ENCODE data around the gene GLDC. TPM values are rescaled to one million over a fixed set of nuclear protein-coding genes. Genes with fewer than 3 reads are reported as not detected.
A peak's percentile ranks its signal among the peaks of the same experiment; 100 is the strongest.

The GLDC gene
- total and polyA plus RNA-seq, 8 donors = 0.41 to 8.1 (median 3.3) TPM

GRCh38 chr9:6687180-6687579 is 41.7 kb upstream of the GLDC start:
- TF ChIP-seq CTCF (IDR thresholded peaks at IDR 0.05) = no peak
- no peak overlapping the region for H3K4me3 ChIP-seq
- ATAC-seq (no peak), DNase-seq (no peak)
- intact Hi-C loops (cut with DNase I) = no loop called here
- H3K9me3 ChIP-seq = no peaks in the 10 kb centered on the region
- peaks cover 0 to 12% of the 10 kb centered on the region in 2 donors for H3K4me1 ChIP-seq
- H3K27ac ChIP-seq = no peak overlapping the region
- H3K36me3 ChIP-seq = no peaks in the 10 kb centered on the region
- no peaks in the 10 kb centered on the region for H3K27me3 ChIP-seq

- H3K27me3 ChIP-seq = no peaks in the 10 kb centered on the region
- ATAC-seq (no peak), DNase-seq (peak in 1 of 4 donors; percentile 26)
- intact Hi-C loops (cut with DNase I) = no loop called here
- no peaks in the 10 kb centered on the region for H3K9me3 ChIP-seq
- no peak for TF ChIP-seq CTCF (IDR thresholded peaks at IDR 0.05)
- no peak overlapping the region for H3K4me3 ChIP-seq
- no peak overlapping the region for H3K27ac ChIP-seq
- no peaks in the 10 kb centered on the region for H3K36me3 ChIP-seq
- peaks cover 0 to 12% of the 10 kb centered on the region in 2 donors for H3K4me1 ChIP-seq
These were observed 40.9 kb upstream of the GLDC start for GRCh38 chr9:6686396-6686795.

GRCh38 chr9:6681957-6682501 is 36.5 kb upstream of the GLDC start:
- H3K9me3 ChIP-seq = no peaks in the 10 kb centered on the region
- H3K27me3 ChIP-seq = no peaks in the 10 kb centered on the region
- peak in 1 of 4 donors; percentile 8 for DNase-seq
- no peaks in the 10 kb centered on the region for H3K36me3 ChIP-seq
- peak overlapping the region; percentile 98 for H3K27ac ChIP-seq
- TF ChIP-seq CTCF (IDR thresholded peaks at IDR 0.05) = no peak
- ATAC-seq = no peak
- peaks cover 0 to 20% of the 10 kb centered on the region in 2 donors for H3K4me1 ChIP-seq
- intact Hi-C loops (cut with DNase I) = no loop called here
- H3K4me3 ChIP-seq = peak overlapping the region; percentile 70 to 72

GRCh38 chr9:6681147-6681956 is 35.8 kb upstream of the GLDC start:
- ATAC-seq = peak; percentile 96

More at GRCh38 chr9:6681147-6681956, 35.8 kb upstream of the GLDC start:
- Histone ChIP-seq H3K27ac (peak overlapping the region; percentile 98), H3K27me3 (no peaks in the 10 kb centered on the region), H3K4me3 (peak overlapping the region; percentile 70 to 72), H3K4me1 (peaks cover 0 to 20% of the 10 kb centered on the region in 2 donors), H3K36me3 (no peaks in the 10 kb centered on the region), H3K9me3 (no peaks in the 10 kb centered on the region)
- no peak for TF ChIP-seq CTCF (IDR thresholded peaks at IDR 0.05)
- intact Hi-C loops (cut with DNase I) = no loop called here
- DNase-seq = peak; percentile 96 to 98 (median 98)

Measured in left lung (tissue), 10 donors.